Measurements from ENCODE around the gene C1QTNF6. TPM values are rescaled to one million over a fixed set of nuclear protein-coding genes. Genes with fewer than 3 reads are reported as not detected.

The C1QTNF6 gene
- total RNA-seq, 1 experiment from 2014 or later = 15.2 TPM

DNA sequence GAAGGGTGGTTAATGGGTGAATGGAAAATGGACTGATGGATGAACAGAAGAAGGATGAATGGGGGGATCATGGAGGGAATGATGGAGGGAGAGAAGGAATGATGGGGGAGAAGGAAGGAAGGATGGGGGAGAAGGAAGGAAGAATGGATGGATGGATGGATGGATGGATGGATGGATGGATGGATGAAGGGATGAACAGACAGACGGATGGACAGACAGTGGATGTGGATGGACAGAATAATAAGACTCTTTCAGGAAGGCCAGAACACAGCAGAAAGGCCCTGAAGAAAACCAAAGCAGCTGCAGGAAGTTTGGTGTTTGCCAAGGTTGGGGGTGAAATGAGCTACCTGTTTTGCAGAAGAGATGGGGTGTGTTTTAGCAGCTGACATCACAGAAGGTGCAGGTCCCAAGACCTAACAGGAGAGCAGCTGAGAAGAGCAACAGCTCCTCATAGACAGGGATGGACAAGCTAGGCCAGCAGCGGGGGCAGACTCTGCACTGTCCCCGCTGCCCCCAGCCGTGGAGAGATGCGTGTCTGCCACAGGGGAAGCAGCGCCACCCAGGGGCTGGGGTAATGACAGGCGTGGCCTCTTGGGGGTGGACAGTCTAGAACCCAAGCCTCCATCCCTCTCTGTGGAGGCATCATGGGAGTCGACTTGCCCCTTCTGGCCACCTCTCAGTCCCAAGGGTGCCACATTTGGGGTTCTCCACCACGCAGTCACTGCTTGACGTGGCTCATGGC, 17.9 kb downstream of the C1QTNF6 start:
- POLR2A ChIA-PET = no interaction called here
- intact Hi-C loops (cut with micrococcal nuclease) = no loop called here
- Histone ChIP-seq H3K27ac (ENCODE audit: low read depth, low read length) (no peak overlapping the region), H3K9ac (ENCODE audit: low read length) (no peak overlapping the region), H3K4me1 (ENCODE audit: control insufficient read depth in 1 of 2, insufficient read depth in 2 of 2, low read length in 2 of 2) (peaks cover 0 to 21% of the 10 kb centered on the region in 2 experiments; a peak in 2 of 4 replicates), H3K4me2 (ENCODE audit: low read length) (no peak overlapping the region), H3K79me2 (ENCODE audit: insufficient read depth, low read length) (no peaks in the 10 kb centered on the region), H3K4me3 (replicated peaks in 1 of 2; ENCODE audit: low read depth in 1 of 2, low read length in 2 of 2) (no peak overlapping the region), H4K20me1 (ENCODE audit: insufficient read depth) (no peaks in the 10 kb centered on the region), H3K36me3 (ENCODE audit: control insufficient read depth in 1 of 2, insufficient read depth in 2 of 2, low read length in 2 of 2) (no peaks in the 10 kb centered on the region), H3K27me3 (ENCODE audit: insufficient read depth, low read length) (no peaks in the 10 kb centered on the region), H2AFZ (ENCODE audit: low read depth, low read length, poor library complexity, severe bottlenecking) (no peak overlapping the region), H3K9me2 (ENCODE audit: insufficient read depth) (no peaks in the 10 kb centered on the region), H3K9me3 (ENCODE audit: control insufficient read depth in 1 of 2, insufficient read depth in 1 of 2, low read depth in 1 of 2, low read length in 2 of 2) (no peaks in the 10 kb centered on the region)
- no peak for ATAC-seq
- no TSS peak for BruUV-seq (replicated peaks)
- TF ChIP-seq, protein P1, sequence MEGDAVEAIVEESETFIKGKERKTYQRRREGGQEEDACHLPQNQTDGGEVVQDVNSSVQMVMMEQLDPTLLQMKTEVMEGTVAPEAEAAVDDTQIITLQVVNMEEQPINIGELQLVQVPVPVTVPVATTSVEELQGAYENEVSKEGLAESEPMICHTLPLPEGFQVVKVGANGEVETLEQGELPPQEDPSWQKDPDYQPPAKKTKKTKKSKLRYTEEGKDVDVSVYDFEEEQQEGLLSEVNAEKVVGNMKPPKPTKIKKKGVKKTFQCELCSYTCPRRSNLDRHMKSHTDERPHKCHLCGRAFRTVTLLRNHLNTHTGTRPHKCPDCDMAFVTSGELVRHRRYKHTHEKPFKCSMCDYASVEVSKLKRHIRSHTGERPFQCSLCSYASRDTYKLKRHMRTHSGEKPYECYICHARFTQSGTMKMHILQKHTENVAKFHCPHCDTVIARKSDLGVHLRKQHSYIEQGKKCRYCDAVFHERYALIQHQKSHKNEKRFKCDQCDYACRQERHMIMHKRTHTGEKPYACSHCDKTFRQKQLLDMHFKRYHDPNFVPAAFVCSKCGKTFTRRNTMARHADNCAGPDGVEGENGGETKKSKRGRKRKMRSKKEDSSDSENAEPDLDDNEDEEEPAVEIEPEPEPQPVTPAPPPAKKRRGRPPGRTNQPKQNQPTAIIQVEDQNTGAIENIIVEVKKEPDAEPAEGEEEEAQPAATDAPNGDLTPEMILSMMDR (IDR thresholded peaks at IDR 0.05 in 2 of 3, conservative IDR thresholded peaks at IDR 0.05 in 1 of 3; ENCODE audit: borderline replicate concordance in 1 of 3, insufficient read depth in 1 of 3, low read depth in 2 of 3, low read length in 2 of 3) = peak in 2 of 3 experiments; percentile 24 to 36; a peak in 1 of 6 replicates
- TF ChIP-seq, protein P2, sequence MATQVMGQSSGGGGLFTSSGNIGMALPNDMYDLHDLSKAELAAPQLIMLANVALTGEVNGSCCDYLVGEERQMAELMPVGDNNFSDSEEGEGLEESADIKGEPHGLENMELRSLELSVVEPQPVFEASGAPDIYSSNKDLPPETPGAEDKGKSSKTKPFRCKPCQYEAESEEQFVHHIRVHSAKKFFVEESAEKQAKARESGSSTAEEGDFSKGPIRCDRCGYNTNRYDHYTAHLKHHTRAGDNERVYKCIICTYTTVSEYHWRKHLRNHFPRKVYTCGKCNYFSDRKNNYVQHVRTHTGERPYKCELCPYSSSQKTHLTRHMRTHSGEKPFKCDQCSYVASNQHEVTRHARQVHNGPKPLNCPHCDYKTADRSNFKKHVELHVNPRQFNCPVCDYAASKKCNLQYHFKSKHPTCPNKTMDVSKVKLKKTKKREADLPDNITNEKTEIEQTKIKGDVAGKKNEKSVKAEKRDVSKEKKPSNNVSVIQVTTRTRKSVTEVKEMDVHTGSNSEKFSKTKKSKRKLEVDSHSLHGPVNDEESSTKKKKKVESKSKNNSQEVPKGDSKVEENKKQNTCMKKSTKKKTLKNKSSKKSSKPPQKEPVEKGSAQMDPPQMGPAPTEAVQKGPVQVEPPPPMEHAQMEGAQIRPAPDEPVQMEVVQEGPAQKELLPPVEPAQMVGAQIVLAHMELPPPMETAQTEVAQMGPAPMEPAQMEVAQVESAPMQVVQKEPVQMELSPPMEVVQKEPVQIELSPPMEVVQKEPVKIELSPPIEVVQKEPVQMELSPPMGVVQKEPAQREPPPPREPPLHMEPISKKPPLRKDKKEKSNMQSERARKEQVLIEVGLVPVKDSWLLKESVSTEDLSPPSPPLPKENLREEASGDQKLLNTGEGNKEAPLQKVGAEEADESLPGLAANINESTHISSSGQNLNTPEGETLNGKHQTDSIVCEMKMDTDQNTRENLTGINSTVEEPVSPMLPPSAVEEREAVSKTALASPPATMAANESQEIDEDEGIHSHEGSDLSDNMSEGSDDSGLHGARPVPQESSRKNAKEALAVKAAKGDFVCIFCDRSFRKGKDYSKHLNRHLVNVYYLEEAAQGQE (IDR thresholded peaks at IDR 0.05; ENCODE audit: low read depth) = no peak
- CTCF ChIA-PET = no interaction called here
- no peak for DNase-seq (ENCODE audit: low read depth, low spot score)
- RAD21 ChIA-PET (ENCODE audit: low non-redundant PET in 1 of 2, low total read pairs in 2 of 2, uncharacterized antibody in 2 of 2, unreplicated experiment in 2 of 2) = no interaction called here

Data from HCT116 (cell line).